CD4-positive, CD25-positive, alpha-beta regulatory T cell (primary cell): Measurements from ENCODE around the gene CCR6. TPM values are rescaled to one million over a fixed set of nuclear protein-coding genes. Genes with fewer than 3 reads are reported as not detected.

Experiments
- ATAC-seq, 2 donors: fragments of 150-1000 bp; cut with Tn5 transposase; one replicate each; pipeline ENCODE4 v1.10.0; 2021; ENCODE audit warnings: low read depth in 2 of 2, moderate number of reproducible peaks in 2 of 2, moderate library complexity in 1 of 2
- DNase-seq, 3 donors: peaks; one replicate each; pipeline versions ENCODE4 v3.0.0 to v3.0.0-alpha.2; 2012 to 2022; ENCODE audit warnings: mixed read lengths in 1 of 3
- H3K27ac ChIP-seq: one replicate; pipeline ENCODE4 v1.7.0; 2013; ENCODE audit warnings: mild to moderate bottlenecking, low read length; ENCODE audit not compliant: insufficient read depth, poor library complexity, severe bottlenecking
- H3K27me3 ChIP-seq: one replicate; pipeline ENCODE4 v1.7.0; 2013; ENCODE audit warnings: low read length; ENCODE audit not compliant: control insufficient read depth, insufficient read depth
- H3K36me3 ChIP-seq: one replicate; pipeline ENCODE4 v1.7.0; 2013; ENCODE audit warnings: mild to moderate bottlenecking, low read length, moderate library complexity; ENCODE audit not compliant: control insufficient read depth, insufficient read depth
- H3K4me1 ChIP-seq: 2 replicates; pipeline ENCODE4 v1.7.0; 2013; ENCODE audit warnings: mild to moderate bottlenecking, low read length; ENCODE audit not compliant: insufficient read depth, control insufficient read depth, poor library complexity, severe bottlenecking
- H3K4me3 ChIP-seq: one replicate; pipeline ENCODE4 v1.7.0; 2013; ENCODE audit warnings: low read depth, mild to moderate bottlenecking, low read length, moderate library complexity
- H3K9me3 ChIP-seq, 2 experiments: 1 replicate in 1 of 2; 2 replicates in 1 of 2; pipeline ENCODE4 v1.7.0; 2013; ENCODE audit warnings: low read length in 2 of 2, mild to moderate bottlenecking in 1 of 2, moderate library complexity in 1 of 2; ENCODE audit not compliant: control insufficient read depth in 2 of 2
- H3K27ac Mint-ChIP-seq, 3 donors: one replicate each; pipeline ENCODE4 v1.8.0; 2020 to 2022; ENCODE audit warnings: mild to moderate bottlenecking in 3 of 3, mixed read lengths in 3 of 3, moderate library complexity in 2 of 3
- H3K27me3 Mint-ChIP-seq: one replicate; pipeline ENCODE4 v1.8.0; 2022; ENCODE audit warnings: mild to moderate bottlenecking, mixed read lengths
- H3K36me3 Mint-ChIP-seq: one replicate; pipeline ENCODE4 v1.8.0; 2020; ENCODE audit warnings: mixed read lengths
- H3K4me1 Mint-ChIP-seq, 4 donors: one replicate each; pipeline ENCODE4 v1.8.0; 2020 to 2022; ENCODE audit warnings: mixed read lengths in 4 of 4, mild to moderate bottlenecking in 1 of 4
- H3K4me3 Mint-ChIP-seq, 4 donors: one replicate each; pipeline ENCODE4 v1.8.0; 2020 to 2022; ENCODE audit warnings: mild to moderate bottlenecking in 4 of 4, mixed read lengths in 4 of 4, moderate library complexity in 3 of 4
- H3K9me3 Mint-ChIP-seq, 7 donors: one replicate each; pipeline ENCODE4 v1.8.0; 2020 to 2022; ENCODE audit warnings: mixed read lengths in 7 of 7, mild to moderate bottlenecking in 3 of 7, moderate library complexity in 2 of 7
- polyA plus RNA-seq, 4 donors: library from polyadenylated mRNA; unstranded; fragments of 300-500 nt; fragmentation: Illumina TruSeq; gene quantifications; one replicate each; pipeline ENCODE4 v1.2.3, GENCODE V29; 2021
- total RNA-seq: library from RNA; stranded (reverse); gene quantifications from one replicate; pipeline ENCODE4 v1.2.3, GENCODE V29; 2022

The CCR6 gene
- total and polyA plus RNA-seq, 5 donors from 2014 or later, result 40.8 to 97.3 (median 67.5) TPM

DNA sequence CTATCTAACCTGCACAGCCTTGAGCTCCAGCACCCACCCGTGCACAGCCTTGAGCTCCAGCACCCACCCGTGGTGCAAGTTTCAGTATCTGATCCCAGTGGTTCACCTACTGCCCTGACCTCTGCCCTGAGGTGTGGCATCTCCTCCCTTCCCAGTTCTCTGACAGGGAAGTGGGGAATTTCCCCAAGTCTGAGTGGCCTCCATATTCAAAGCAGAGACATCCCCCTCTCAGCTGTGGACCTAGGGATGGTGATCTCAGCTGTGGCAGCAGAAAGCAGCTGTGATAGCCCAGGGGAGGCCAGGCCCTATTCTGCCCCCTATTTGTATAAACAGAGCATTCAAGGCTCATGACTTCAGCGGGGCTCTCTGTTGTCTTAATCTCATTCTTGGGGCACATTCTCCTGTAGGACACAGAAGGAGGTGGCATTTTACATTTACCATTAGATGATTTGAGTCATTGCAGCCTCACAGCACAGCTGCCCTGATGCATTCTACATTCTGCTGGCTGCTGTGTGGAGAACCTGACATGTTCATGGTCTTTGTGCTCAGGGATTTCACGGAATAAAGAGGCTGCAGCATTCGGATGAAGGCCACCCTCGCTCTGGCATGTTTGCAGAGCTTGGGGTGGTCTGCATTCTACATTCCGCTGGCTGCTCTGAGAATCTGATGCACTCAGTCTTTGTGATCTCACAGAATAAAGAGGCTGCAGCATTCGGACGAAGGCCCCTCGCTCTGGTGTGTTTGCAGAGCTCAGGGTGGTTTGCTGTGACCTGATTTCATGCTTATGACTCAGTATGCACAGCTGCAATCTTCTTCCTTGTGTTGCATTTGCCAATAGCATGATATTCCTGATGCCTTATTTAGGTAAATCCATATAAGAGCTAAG, 17.9 kb downstream of the CCR6 start:
- H3K9me3 ChIP-seq, result no peaks in the 10 kb centered on the region
- no peak overlapping the region for H3K4me3 ChIP-seq
- peaks cover 25% of the 10 kb centered on the region for H3K36me3 ChIP-seq
- H3K36me3 Mint-ChIP-seq, result peaks cover 3% of the 10 kb centered on the region
- H3K4me3 Mint-ChIP-seq, result no peak overlapping the region
- H3K9me3 Mint-ChIP-seq, result peaks cover 0 to 2% (median 0%) of the 10 kb centered on the region in 7 donors
- no peaks in the 10 kb centered on the region for H3K27me3 ChIP-seq
- no peaks in the 10 kb centered on the region for H3K27me3 Mint-ChIP-seq
- peak overlapping the region; percentile 57 to 90 (median 81) for H3K27ac Mint-ChIP-seq
- H3K27ac ChIP-seq, result no peak overlapping the region
- DNase-seq (no peak), ATAC-seq (no peak)
- H3K4me1 ChIP-seq, result peaks cover 8% of the 10 kb centered on the region
- H3K4me1 Mint-ChIP-seq, result peaks cover 10 to 49% (median 17%) of the 10 kb centered on the region in 4 donors

DNA sequence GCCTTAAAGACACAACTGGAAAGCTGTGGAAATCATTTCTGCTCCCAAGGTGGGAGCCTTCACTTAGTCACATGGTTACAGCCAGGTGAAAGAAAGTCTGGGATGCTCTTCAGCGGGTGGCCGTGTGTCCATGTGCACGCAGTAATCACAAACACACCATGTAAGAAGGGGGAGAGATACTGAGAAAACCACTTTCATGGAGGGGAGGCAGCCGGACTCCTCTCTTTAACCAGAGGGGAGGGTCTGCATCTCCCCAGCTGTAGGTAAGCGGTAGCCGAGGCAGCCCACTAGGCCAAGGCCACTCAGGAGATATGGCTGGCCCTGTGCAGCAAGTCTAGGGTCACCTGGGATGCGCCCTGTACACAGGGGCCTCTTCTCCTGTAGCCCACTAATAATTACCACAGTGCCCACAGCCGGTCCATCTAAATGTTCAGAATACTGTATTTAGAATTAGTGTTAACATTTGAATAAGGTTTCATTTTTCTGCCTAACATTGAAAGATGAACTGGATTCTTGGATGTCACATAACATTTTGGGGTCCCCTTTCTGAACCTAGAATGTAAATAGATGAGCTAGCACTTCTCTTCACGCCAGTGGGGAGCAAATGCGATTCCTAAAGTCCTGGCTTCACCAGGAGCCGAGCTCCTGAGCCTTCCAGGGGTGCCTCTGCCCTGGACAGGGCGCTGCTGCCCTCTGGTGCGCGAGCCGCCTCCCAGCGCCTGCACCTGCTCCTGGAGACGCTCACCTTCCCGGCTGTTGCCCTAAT, 19.0 kb downstream of the CCR6 start:
- Mint-ChIP-seq H3K36me3 (peaks cover 3% of the 10 kb centered on the region), H3K9me3 (peaks cover 0 to 2% (median 0%) of the 10 kb centered on the region in 7 donors), H3K27ac (peak overlapping the region; percentile 14 to 90 (median 75)), H3K27me3 (no peaks in the 10 kb centered on the region), H3K4me1 (peaks cover 12 to 44% (median 16%) of the 10 kb centered on the region in 4 donors), H3K4me3 (peak overlapping the region in 2 of 4 donors; percentile 36 to 62)
- peak; percentile 39 to 56 (median 51) for DNase-seq
- Histone ChIP-seq H3K4me1 (peaks cover 8% of the 10 kb centered on the region), H3K27ac (no peak overlapping the region), H3K36me3 (peaks cover 14% of the 10 kb centered on the region), H3K27me3 (no peaks in the 10 kb centered on the region), H3K4me3 (no peak overlapping the region), H3K9me3 (no peaks in the 10 kb centered on the region)
- ATAC-seq, result peak; percentile 65 to 81

DNA sequence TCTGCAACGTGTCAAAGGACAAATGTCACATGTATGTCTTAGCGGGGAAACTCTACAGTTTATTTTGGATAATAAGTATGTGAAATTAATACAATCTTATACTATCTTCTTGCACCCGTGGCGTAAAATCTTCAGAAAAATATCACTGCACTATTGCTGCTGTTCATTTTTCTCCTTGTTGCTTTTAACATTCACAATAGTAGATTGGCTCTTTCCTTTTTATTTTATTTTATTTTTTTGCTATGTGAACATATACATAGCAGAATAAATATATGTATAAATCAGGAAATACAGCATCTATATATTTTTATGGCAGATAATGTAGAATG, 19.5 kb downstream of the CCR6 start:
- Histone ChIP-seq H3K27ac (no peak overlapping the region), H3K27me3 (no peaks in the 10 kb centered on the region), H3K9me3 (no peaks in the 10 kb centered on the region), H3K36me3 (peaks cover 9% of the 10 kb centered on the region), H3K4me1 (peaks cover 8% of the 10 kb centered on the region), H3K4me3 (no peak overlapping the region)
- H3K27me3 Mint-ChIP-seq, result no peaks in the 10 kb centered on the region
- peaks cover 0 to 2% (median 0%) of the 10 kb centered on the region in 7 donors for H3K9me3 Mint-ChIP-seq
- H3K4me1 Mint-ChIP-seq, result peaks cover 12 to 40% (median 16%) of the 10 kb centered on the region in 4 donors
- H3K4me3 Mint-ChIP-seq, result peak overlapping the region in 1 of 4 donors; percentile 62
- H3K27ac Mint-ChIP-seq, result peak overlapping the region in 2 of 3 donors; percentile 75 to 90
- no peak for DNase-seq
- H3K36me3 Mint-ChIP-seq, result no peaks in the 10 kb centered on the region
- no peak for ATAC-seq

DNA sequence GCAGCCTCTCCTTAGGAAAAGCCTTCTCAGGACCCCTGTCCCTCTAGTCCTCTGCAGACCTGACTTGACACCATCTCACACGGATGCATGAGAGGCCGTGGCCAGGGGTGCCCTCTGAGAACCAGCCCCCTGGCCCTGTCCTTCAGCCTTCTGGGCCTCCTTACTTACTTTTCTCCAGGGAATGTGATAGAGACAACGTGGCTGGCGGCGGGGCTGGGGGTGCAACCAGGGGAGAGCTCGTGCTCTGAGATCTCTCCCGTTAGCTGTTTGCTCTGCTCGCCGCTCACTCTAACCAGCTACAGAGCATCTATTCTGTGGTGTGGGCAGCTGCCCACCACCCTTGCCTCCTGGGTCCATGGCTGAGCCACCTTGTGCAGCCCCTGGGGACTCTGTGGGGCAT, 20.1 kb downstream of the CCR6 start:
- no peaks in the 10 kb centered on the region for H3K27me3 ChIP-seq
- Mint-ChIP-seq H3K4me3 (no peak overlapping the region), H3K4me1 (peaks cover 12 to 34% (median 16%) of the 10 kb centered on the region in 4 donors), H3K36me3 (no peaks in the 10 kb centered on the region), H3K9me3 (peaks cover 0 to 2% (median 0%) of the 10 kb centered on the region in 7 donors), H3K27me3 (no peaks in the 10 kb centered on the region), H3K27ac (peak overlapping the region in 2 of 3 donors; percentile 38 to 67)
- no peak overlapping the region for H3K4me3 ChIP-seq
- no peaks in the 10 kb centered on the region for H3K9me3 ChIP-seq
- DNase-seq (no peak), ATAC-seq (no peak)
- H3K4me1 ChIP-seq, result peaks cover 8% of the 10 kb centered on the region
- H3K36me3 ChIP-seq, result peaks cover 3% of the 10 kb centered on the region
- no peak overlapping the region for H3K27ac ChIP-seq

DNA sequence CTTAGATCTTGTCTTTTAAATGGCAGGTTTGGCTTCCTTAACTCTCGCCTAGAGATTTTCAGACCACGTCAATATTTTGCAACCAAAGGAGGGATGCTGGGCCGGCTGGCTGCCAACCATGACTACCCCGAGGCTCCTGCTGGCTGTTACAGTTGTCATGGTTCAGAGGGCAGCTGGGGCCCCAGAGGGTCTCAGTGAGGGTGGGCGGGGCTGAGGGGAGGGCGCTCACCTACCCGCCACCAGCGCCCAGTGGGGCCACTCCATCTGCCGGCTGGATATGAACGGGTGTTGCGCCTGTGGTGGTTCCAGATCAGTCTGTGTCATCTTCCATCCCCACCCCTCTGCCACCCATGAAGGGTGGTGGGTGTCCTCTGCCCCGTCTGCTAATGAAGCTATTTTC, 22.6 kb downstream of the CCR6 start:
- peaks cover 8% of the 10 kb centered on the region for H3K4me1 ChIP-seq
- H3K4me3 Mint-ChIP-seq, result no peak overlapping the region
- peaks cover 0 to 2% (median 0%) of the 10 kb centered on the region in 7 donors for H3K9me3 Mint-ChIP-seq

DNA sequence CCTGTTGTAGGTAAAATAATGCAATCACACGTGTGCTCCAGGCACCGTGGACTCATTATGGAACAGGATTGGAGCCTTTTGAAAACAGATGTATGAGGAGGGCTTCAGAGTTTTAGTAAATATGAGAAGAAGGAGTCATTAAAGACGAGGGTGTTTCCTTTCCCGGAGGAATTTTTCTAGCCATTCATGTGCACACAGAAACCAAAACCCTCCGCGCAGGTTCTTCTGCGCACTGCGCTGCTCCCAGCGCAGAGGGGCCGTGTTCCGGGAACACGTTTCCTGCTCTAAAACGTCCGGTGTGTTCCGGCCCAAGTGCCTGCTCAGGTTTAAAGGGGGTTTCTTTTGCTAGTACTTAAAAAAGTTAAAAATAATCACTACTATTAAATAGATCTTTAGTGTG, 23.2 kb downstream of the CCR6 start:
- no peak overlapping the region for H3K4me3 Mint-ChIP-seq
- H3K27me3 Mint-ChIP-seq, result peaks cover 8% of the 10 kb centered on the region
- H3K27ac ChIP-seq, result no peak overlapping the region
- no peaks in the 10 kb centered on the region for H3K9me3 ChIP-seq
- no peaks in the 10 kb centered on the region for H3K36me3 Mint-ChIP-seq
- ATAC-seq, result no peak
- peaks cover 11% of the 10 kb centered on the region for H3K4me1 ChIP-seq
- H3K4me3 ChIP-seq, result peak overlapping the region; percentile 17
- DNase-seq, result no peak
- peaks cover 0 to 2% (median 0%) of the 10 kb centered on the region in 7 donors for H3K9me3 Mint-ChIP-seq
- H3K27ac Mint-ChIP-seq, result no peak overlapping the region
- H3K4me1 Mint-ChIP-seq, result peaks cover 10 to 25% (median 15%) of the 10 kb centered on the region in 4 donors
- H3K27me3 ChIP-seq, result no peaks in the 10 kb centered on the region
- no peaks in the 10 kb centered on the region for H3K36me3 ChIP-seq

More for the DNA sequence above, 22.6 kb downstream of the CCR6 start:
- Histone ChIP-seq H3K27me3 (no peaks in the 10 kb centered on the region), H3K4me3 (no peak overlapping the region), H3K36me3 (no peaks in the 10 kb centered on the region), H3K9me3 (no peaks in the 10 kb centered on the region), H3K27ac (no peak overlapping the region)
- H3K27ac Mint-ChIP-seq, result no peak overlapping the region
- DNase-seq (no peak), ATAC-seq (no peak)
- peaks cover 7 to 25% (median 11%) of the 10 kb centered on the region in 4 donors for H3K4me1 Mint-ChIP-seq
- H3K27me3 Mint-ChIP-seq, result peaks cover 5% of the 10 kb centered on the region
- no peaks in the 10 kb centered on the region for H3K36me3 Mint-ChIP-seq

DNA sequence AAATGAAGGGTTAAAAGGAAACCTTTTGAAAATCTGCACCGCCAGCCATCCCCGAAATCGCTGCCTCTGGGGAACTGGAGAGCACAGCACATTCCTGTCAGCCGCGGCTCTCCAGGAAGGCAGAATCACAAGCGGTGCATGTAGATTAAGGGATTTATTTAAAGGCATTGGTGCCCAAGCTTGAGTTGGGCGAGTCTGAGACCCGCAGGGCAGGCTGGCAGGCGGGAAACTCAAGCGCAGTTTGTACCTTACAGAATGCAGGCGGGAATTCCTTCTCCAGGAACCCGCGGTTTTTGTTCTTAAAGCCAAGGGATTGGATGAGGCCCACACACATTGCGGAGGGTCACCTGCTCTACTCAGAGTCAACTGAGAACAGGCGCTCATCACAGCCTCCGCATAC, 24.1 kb downstream of the CCR6 start:
- Mint-ChIP-seq H3K4me1 (peaks cover 13 to 22% (median 16%) of the 10 kb centered on the region in 4 donors), H3K4me3 (no peak overlapping the region), H3K27me3 (peaks cover 12% of the 10 kb centered on the region), H3K27ac (no peak overlapping the region), H3K36me3 (no peaks in the 10 kb centered on the region), H3K9me3 (peaks cover 0 to 2% (median 0%) of the 10 kb centered on the region in 7 donors)
- DNase-seq (no peak), ATAC-seq (no peak)
- Histone ChIP-seq H3K4me3 (no peak overlapping the region), H3K27me3 (no peaks in the 10 kb centered on the region), H3K4me1 (peaks cover 11% of the 10 kb centered on the region), H3K27ac (no peak overlapping the region), H3K9me3 (no peaks in the 10 kb centered on the region), H3K36me3 (no peaks in the 10 kb centered on the region)
